GM12865 (cell line): ENCODE data around the gene GPR146.
A peak's percentile ranks its signal among the peaks of the same experiment; 100 is the strongest.

Experiments
- DNase-seq: peaks from one replicate; pipeline ENCODE4 v3.0.0; 2010; ENCODE audit warnings: low read depth
- H3K4me3 ChIP-seq: 2 replicates; pipeline ENCODE4 v1.5.1; 2011; ENCODE audit warnings: mild to moderate bottlenecking, low read depth, low read length, control low read depth
- CTCF ChIP-seq: IDR thresholded peaks from 2 replicates; pipeline ENCODE4 v1.5.1; 2011; ENCODE audit warnings: low read length, control low read depth, low read depth, inconsistent platforms; ENCODE audit not compliant: insufficient read depth; ENCODE audit errors: missing control alignments

The GPR146 gene

DNA sequence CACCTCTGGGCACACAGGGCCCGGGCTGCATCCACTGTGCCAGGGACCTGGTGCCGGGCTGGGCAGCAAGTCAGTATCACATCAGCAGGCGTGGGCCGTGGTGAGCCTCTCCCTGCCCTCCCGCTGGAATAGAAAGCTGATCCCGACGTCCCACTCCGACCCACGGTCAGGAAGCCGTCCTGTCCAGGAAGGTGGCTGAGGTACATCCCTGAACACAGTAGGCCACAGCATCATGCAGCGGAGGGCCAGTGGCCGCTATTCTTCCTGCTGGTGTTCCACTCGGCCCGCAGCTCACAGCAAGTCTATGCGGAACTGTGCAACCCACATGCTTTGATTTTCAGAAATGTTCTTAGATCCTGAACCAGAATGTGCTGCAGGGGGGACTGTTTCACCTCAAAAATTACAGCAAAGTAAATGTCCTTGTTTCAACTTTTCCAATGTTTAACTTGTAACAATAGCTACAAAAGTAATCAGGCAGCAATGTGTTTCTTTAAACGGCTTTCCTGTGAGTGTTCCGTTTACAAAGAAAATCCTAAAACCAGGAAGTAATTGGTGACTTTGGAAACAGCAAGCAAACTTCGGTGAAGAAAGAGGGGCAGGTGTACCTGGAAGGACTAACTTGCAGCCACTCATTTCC is 676 bp upstream of the GPR146 start:
- H3K4me3 ChIP-seq, result peak overlapping the region; percentile 45
- no peak for DNase-seq
- TF ChIP-seq CTCF, result no peak

DNA sequence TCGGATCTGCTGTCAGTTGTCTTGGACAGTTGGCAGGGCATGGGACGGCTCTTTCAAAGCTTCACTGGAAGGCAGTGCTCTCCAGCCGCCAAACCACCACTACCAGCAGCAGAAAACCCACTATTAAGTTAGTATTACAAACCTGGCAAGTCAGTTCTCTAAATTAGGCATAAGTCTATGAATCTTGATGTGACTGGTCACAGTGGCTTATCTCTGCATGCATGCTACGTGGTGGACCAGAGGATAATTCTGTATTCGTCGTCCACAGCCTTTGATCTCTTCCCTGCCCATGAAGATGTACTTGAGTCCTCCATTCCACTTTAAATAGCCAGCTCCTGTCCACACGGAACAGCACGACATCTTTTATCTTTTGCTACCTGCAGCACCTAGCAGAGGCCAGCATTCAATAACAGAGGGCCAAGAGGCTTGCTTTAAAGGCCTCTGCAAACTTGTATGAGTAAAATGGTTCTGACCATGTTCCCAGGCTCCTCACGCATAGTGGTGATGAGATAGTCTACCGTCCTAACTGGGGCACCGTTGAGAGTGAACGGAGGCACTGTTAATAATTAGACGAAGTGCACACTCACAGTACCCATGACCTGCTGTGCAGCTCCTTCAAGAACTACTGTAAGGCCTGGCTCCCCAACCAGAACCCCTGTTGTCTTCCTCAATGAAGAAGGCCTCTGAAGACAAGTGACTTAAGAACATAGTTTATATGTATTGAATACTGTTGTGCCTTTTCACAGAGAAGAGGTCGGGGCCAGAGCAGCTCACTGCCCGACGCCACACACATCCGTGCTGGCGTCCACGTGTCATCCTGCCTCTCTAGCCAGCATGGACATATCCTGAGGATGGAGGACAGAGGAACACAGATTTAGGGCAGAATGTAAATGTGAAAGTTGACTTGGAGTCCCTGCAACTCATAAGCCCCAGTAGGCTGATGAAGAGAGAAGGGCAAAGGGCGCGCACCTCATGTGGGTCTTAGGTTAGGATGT is 1.0 kb downstream of the GPR146 start:
- TF ChIP-seq CTCF, result no peak
- DNase-seq, result no peak
- peak overlapping the region; percentile 52 for H3K4me3 ChIP-seq

- DNase-seq, result no peak
- H3K4me3 ChIP-seq, result no peak overlapping the region
- no peak for TF ChIP-seq CTCF
Measured at GRCh38 chr7:1046722-1047679, 2.7 kb downstream of the GPR146 start.

GRCh38 chr7:1049006-1049741 is 4.8 kb downstream of the GPR146 start:
- no peak for DNase-seq
- TF ChIP-seq CTCF, result no peak
- H3K4me3 ChIP-seq, result no peak overlapping the region

DNA sequence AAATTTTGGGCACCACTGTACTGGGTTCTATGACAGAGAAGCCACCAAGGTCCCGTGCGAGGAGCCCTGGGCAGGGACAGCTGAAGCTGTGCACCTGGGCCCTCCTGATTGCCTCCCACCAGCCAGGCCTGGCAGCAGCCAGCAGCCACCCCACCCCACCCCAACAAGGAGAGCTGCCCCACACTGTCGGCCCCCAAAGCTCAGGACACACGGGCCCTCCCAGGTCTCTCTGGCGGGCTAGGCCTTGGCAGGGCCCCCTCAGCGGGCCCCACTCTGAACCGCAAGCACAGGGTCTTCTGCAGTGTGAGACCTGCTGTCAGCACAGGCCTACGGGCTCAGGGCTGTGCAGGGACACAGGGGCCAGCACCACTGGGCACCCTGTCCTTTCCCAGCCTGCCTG is 5.5 kb downstream of the GPR146 start:
- H3K4me3 ChIP-seq, result no peak overlapping the region

More for the DNA sequence above, 5.5 kb downstream of the GPR146 start:
- no peak for TF ChIP-seq CTCF
- no peak for DNase-seq
